ENCODE data around the gene MAP2K6. TPM values are rescaled to one million over a fixed set of nuclear protein-coding genes. Genes with fewer than 3 reads are reported as not detected.

The MAP2K6 gene
- total and polyA plus RNA-seq, 5 experiments from 2014 or later: 12.9 to 18.9 (median 15.9) TPM

DNA sequence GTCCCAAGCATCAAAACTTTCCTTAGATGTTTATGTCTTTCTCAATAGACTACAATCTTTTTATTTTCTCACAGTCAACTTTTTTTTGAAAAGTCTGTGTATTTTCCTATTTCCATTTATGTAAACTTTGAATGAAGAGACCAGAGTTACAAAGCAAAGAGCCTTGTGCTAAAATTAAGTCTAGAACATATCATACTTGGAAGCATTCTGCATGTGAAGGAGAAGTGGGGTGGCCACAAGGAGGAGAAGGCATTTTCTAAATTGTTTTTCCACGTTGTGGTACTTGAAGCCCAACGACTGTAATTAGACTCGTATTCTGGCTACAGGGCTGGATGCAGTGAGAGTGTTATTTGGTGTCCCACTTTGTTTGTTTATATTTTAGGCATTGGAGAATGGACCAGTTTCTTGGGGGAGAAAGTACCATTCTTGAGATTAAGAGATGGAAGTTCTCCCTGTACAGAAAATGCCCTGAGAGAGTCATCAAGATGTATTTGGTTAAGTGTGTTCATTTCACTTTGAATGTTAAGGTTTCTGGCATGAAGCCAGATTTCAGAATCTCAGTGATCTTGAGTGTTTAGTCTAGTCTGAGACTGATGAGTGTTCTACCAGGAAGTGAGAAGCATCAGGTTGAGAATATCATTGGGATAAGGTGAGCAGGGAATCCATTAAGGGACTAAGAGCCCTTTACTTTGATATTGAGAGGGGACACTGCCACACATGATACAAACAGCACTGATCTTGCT is 71.6 kb downstream of the MAP2K6 start:
- no peaks in the 10 kb centered on the region for H3K9me3 Mint-ChIP-seq
- POLR2A ChIA-PET: no interaction called here
- H3K4me1 Mint-ChIP-seq: peaks cover 0 to 20% (median 12%) of the 10 kb centered on the region in 4 donors
- H3K36me3 Mint-ChIP-seq: peaks cover 5 to 24% (median 21%) of the 10 kb centered on the region in 3 donors
- ATAC-seq: no peak
- DNase-seq: no peak
- peak overlapping the region in 3 of 10 donors; percentile 10 to 43 (median 37) for H3K27ac Mint-ChIP-seq
- no peaks in the 10 kb centered on the region for H3K27me3 Mint-ChIP-seq
- no peak overlapping the region for H3K4me3 Mint-ChIP-seq

GRCh38 chr17:69486779-69487637 is 72.5 kb downstream of the MAP2K6 start:
- peaks cover 0 to 21% (median 13%) of the 10 kb centered on the region in 4 donors for H3K4me1 Mint-ChIP-seq
- POLR2A ChIA-PET: no interaction called here
- peaks cover 5 to 24% (median 21%) of the 10 kb centered on the region in 3 donors for H3K36me3 Mint-ChIP-seq
- H3K4me3 Mint-ChIP-seq: no peak overlapping the region
- H3K9me3 Mint-ChIP-seq: no peaks in the 10 kb centered on the region
- H3K27me3 Mint-ChIP-seq: no peaks in the 10 kb centered on the region
- ATAC-seq: no peak
- H3K27ac Mint-ChIP-seq: no peak overlapping the region
- DNase-seq: no peak

- ATAC-seq (no peak), DNase-seq (no peak)
- H3K27ac Mint-ChIP-seq: no peak overlapping the region
- H3K36me3 Mint-ChIP-seq: peaks cover 5 to 26% (median 26%) of the 10 kb centered on the region in 3 donors
- H3K9me3 Mint-ChIP-seq: no peaks in the 10 kb centered on the region
- H3K4me1 Mint-ChIP-seq: peaks cover 0 to 26% (median 16%) of the 10 kb centered on the region in 4 donors
- H3K4me3 Mint-ChIP-seq: no peak overlapping the region
- POLR2A ChIA-PET: no interaction called here
- no peaks in the 10 kb centered on the region for H3K27me3 Mint-ChIP-seq
Observed at GRCh38 chr17:69489313-69489712, 74.8 kb downstream of the MAP2K6 start.

GRCh38 chr17:69492410-69493071 is 78.0 kb downstream of the MAP2K6 start:
- no peak for ATAC-seq
- POLR2A ChIA-PET: no interaction called here
- Mint-ChIP-seq H3K27me3 (no peaks in the 10 kb centered on the region), H3K4me1 (peaks cover 11 to 25% (median 16%) of the 10 kb centered on the region in 4 donors), H3K4me3 (no peak overlapping the region), H3K36me3 (peaks cover 0 to 15% (median 5%) of the 10 kb centered on the region in 3 donors), H3K27ac (peak overlapping the region in 1 of 10 donors; percentile 29), H3K9me3 (no peaks in the 10 kb centered on the region)
- no peak for DNase-seq

- no peak for ATAC-seq
- POLR2A ChIA-PET: no interaction called here
- H3K9me3 Mint-ChIP-seq: no peaks in the 10 kb centered on the region
- peaks cover 17 to 37% (median 33%) of the 10 kb centered on the region in 4 donors for H3K4me1 Mint-ChIP-seq
- DNase-seq: no peak
- H3K4me3 Mint-ChIP-seq: no peak overlapping the region
- no peaks in the 10 kb centered on the region for H3K27me3 Mint-ChIP-seq
- H3K27ac Mint-ChIP-seq: no peak overlapping the region
- H3K36me3 Mint-ChIP-seq: peaks cover 0 to 8% (median 2%) of the 10 kb centered on the region in 3 donors
Observed at GRCh38 chr17:69495787-69496186, 81.3 kb downstream of the MAP2K6 start.

- DNase-seq: no peak
Observed at GRCh38 chr17:69497161-69497560, 82.7 kb downstream of the MAP2K6 start.

DNA sequence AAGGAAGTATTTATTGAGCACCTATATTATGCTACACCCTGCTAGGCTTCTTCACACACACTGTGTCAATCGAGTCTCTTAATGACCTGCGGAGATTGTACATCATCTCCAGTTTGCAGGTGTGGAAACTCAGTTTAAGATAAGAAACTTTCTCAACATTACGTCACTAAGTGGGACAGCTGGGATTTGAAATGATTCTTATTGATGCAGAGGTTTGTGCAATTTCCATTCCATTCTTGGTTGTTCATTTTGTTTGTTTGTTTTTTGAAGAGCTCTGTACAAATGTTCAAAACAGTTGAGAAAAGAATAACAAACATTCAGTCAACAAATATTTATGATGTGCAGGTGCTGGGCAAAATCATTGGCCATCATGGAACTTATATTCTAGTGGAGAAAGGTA is 84.8 kb downstream of the MAP2K6 start:
- Mint-ChIP-seq H3K27ac (no peak overlapping the region), H3K27me3 (no peaks in the 10 kb centered on the region), H3K4me1 (peaks cover 32 to 61% (median 51%) of the 10 kb centered on the region in 4 donors), H3K4me3 (no peak overlapping the region), H3K36me3 (peaks cover 0 to 6% (median 0%) of the 10 kb centered on the region in 3 donors), H3K9me3 (no peaks in the 10 kb centered on the region)
- DNase-seq (no peak), ATAC-seq (no peak)
- POLR2A ChIA-PET: no interaction called here

More at GRCh38 chr17:69497161-69497560, 82.7 kb downstream of the MAP2K6 start:
- POLR2A ChIA-PET: no interaction called here
- ATAC-seq: no peak
- Mint-ChIP-seq H3K4me3 (no peak overlapping the region), H3K27me3 (no peaks in the 10 kb centered on the region), H3K27ac (no peak overlapping the region), H3K36me3 (peaks cover 0 to 7% (median 2%) of the 10 kb centered on the region in 3 donors), H3K9me3 (no peaks in the 10 kb centered on the region), H3K4me1 (peaks cover 31 to 49% (median 39%) of the 10 kb centered on the region in 4 donors)

GRCh38 chr17:69500911-69501429 is 86.5 kb downstream of the MAP2K6 start:
- Mint-ChIP-seq H3K9me3 (no peaks in the 10 kb centered on the region), H3K36me3 (peaks cover 5 to 18% (median 9%) of the 10 kb centered on the region in 3 donors), H3K27ac (peak overlapping the region in 1 of 10 donors; percentile 17)

DNA sequence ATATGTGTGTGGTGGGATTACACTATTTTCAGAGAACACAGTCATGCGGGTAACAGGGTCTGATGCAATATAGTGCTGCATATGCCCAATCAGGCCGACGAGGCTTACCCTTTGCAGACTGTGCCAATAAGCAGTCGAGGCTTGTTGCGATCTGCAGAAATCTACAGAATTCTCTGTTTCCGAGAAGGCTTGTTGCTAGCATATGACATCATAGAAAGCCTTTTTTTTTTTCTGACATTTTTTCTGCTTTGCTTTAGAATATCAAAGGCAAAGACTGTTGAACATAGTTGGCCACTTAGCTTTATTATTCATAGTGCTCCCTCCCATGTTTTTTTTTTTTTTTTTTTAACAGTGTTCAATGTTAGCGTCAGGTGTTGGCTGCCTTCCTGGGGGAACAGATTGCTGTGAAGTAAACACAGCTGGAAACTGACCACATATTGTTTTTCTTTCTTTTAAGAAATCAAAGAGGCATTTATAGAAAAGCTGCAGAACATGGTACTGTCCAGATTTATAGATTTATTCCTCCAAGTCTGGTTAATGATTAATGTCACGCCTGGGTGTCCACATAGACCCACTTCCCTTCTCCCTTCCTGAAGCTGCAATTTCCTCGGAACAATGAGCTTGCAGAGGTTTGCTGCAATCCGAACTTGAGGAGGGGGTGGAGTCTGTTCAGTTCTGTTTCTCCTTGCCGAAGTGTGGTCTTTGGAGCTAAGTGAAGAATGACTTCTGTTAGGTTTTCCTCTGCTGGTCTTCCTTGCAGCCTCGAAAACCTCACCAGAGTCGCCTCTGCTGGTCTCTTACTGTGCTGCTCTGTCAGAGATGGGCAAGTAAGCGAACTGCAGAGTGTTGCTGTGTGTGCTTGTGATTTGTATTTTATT is 87.3 kb downstream of the MAP2K6 start:
- peaks cover 31 to 68% (median 56%) of the 10 kb centered on the region in 4 donors for H3K4me1 Mint-ChIP-seq
- peak overlapping the region in 1 of 10 donors; percentile 16 for H3K4me3 Mint-ChIP-seq
- POLR2A ChIA-PET: interaction anchor here (0.6 kb wide), 1 partner anchor 11 kb away, joined by 3 read pairs; no protein-coding TSS in a partner anchor
- no peaks in the 10 kb centered on the region for H3K9me3 Mint-ChIP-seq
- ATAC-seq (no peak), DNase-seq (no peak)
- H3K27ac Mint-ChIP-seq: peak overlapping the region in 7 of 10 donors; percentile 1 to 66 (median 15)
- H3K36me3 Mint-ChIP-seq: peaks cover 14 to 24% (median 17%) of the 10 kb centered on the region in 3 donors
- no peaks in the 10 kb centered on the region for H3K27me3 Mint-ChIP-seq

More at GRCh38 chr17:69500911-69501429, 86.5 kb downstream of the MAP2K6 start:
- POLR2A ChIA-PET: interaction anchor here (0.6 kb wide), 1 partner anchor 10 kb away, joined by 3 read pairs; no protein-coding TSS in a partner anchor
- Mint-ChIP-seq H3K27me3 (no peaks in the 10 kb centered on the region), H3K4me1 (peaks cover 34 to 66% (median 57%) of the 10 kb centered on the region in 4 donors), H3K4me3 (no peak overlapping the region)
- ATAC-seq (no peak), DNase-seq (no peak)

DNA sequence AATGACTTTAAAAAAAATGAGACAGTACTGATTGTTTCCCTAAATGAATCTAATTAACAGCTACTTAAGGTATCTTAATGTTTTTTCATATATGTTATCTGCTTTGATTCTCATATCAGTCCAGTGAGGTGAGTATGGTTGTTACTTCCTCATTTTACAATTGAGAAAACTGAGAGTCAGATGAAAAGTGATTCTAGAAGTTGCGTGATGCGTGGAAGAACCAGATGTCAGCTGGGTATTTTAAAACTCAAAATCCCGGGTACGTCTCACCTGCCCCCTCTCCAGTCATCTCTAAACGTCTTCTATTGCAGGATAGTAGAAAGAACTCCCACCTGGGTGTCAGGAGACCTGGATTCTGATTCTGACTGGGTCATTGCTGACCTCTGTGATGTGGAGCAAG is 89.2 kb downstream of the MAP2K6 start:
- no peak for DNase-seq
- H3K4me3 Mint-ChIP-seq: peak overlapping the region in 1 of 10 donors; percentile 16
- peak overlapping the region in 2 of 10 donors; percentile 19 to 64 for H3K27ac Mint-ChIP-seq
- no peaks in the 10 kb centered on the region for H3K9me3 Mint-ChIP-seq
- no peak for ATAC-seq
- H3K4me1 Mint-ChIP-seq: peaks cover 24 to 56% (median 49%) of the 10 kb centered on the region in 4 donors
- POLR2A ChIA-PET: no interaction called here
- H3K36me3 Mint-ChIP-seq: peaks cover 23 to 35% (median 28%) of the 10 kb centered on the region in 3 donors
- H3K27me3 Mint-ChIP-seq: no peaks in the 10 kb centered on the region

GRCh38 chr17:69505740-69506139 is 91.2 kb downstream of the MAP2K6 start:
- DNase-seq (no peak), ATAC-seq (no peak)
- Mint-ChIP-seq H3K27ac (peak overlapping the region in 6 of 10 donors; percentile 6 to 72 (median 39)), H3K4me1 (peaks cover 16 to 45% (median 42%) of the 10 kb centered on the region in 4 donors), H3K27me3 (no peaks in the 10 kb centered on the region), H3K4me3 (no peak overlapping the region), H3K36me3 (peaks cover 26 to 47% (median 41%) of the 10 kb centered on the region in 3 donors), H3K9me3 (no peaks in the 10 kb centered on the region)
- POLR2A ChIA-PET: no interaction called here
